T-helper 17 cell (primary cell): ENCODE measurements around the gene DBF4B. TPM values are rescaled to one million over a fixed set of nuclear protein-coding genes. Genes with fewer than 3 reads are reported as not detected.

Experiments
- ATAC-seq: fragments of 150-1000 bp; cut with Tn5 transposase; 2 replicates; pipeline ENCODE4 v1.10.0; 2021; ENCODE audit warnings: mild to moderate bottlenecking, moderate library complexity
- DNase-seq, 3 donors: peaks; one replicate each; pipeline versions ENCODE4 v3.0.0 to v3.0.0-alpha.2; 2020 to 2021
- H3K9me3 ChIP-seq: one replicate; pipeline ENCODE4 v1.7.0; 2013; ENCODE audit warnings: low read length, mild to moderate bottlenecking; ENCODE audit not compliant: control insufficient read depth, poor library complexity, severe bottlenecking
- H3K27ac Mint-ChIP-seq: one replicate; pipeline ENCODE4 v1.8.0; 2022; ENCODE audit warnings: mild to moderate bottlenecking, moderate library complexity, mixed read lengths
- H3K27me3 Mint-ChIP-seq: one replicate; pipeline ENCODE4 v1.8.0; 2022; ENCODE audit warnings: mixed read lengths
- H3K36me3 Mint-ChIP-seq: one replicate; pipeline ENCODE4 v1.8.0; 2022; ENCODE audit warnings: low read depth, mixed read lengths
- H3K4me1 Mint-ChIP-seq: one replicate; pipeline ENCODE4 v1.8.0; 2022; ENCODE audit warnings: mild to moderate bottlenecking, mixed read lengths
- H3K4me3 Mint-ChIP-seq: one replicate; pipeline ENCODE4 v1.8.0; 2022; ENCODE audit warnings: mild to moderate bottlenecking, moderate library complexity, mixed read lengths
- total RNA-seq, 4 donors: library from RNA in 2 of 4; stranded (reverse) in 2 of 4; gene quantifications; one replicate each; pipeline ENCODE4 v1.2.3 and lab custom pipeline; 2022 to 2026

DBF4B gene
- total RNA-seq, 2 donors from 2014 or later = 2.2 to 3.8 TPM

DNA sequence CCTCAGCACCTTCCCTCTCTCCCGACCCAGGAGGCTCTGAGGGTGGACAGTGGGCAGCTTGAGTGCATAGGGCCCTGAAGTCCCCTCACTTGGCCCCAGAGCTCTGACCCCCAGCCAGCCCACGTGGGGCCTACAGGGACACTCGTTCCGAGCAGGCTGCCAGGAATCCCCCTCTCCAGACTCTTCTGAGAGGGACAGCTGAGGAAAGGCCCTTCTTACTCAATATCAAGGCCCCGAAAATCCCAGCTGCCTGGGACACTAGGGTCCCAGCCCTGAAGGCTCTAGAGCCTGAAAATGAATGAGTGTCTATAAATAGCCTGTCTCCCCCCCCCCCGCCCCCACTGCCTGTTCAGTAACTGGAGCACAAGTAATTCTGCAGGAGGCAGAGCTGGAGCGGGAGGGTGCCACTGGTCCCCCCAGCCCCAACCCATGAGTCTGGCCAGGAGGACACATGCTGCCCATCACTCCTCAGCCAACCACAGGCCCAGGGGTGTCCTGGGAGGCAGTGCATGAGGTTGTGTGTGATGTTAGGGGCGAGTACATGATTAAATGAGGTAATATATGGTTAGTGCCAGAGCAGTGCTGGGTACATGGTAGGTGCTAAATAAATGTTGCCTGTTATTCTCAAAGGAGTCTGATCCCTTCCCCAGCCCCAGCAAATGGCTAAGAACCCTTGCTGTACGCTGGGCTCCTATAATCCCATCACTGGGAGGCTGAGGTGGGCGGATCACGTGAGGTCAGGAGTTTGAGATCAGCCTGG lies 61.9 kb downstream of the DBF4B start:
- no peaks in the 10 kb centered on the region for H3K9me3 ChIP-seq
- Mint-ChIP-seq H3K4me3 (no peak overlapping the region), H3K27ac (no peak overlapping the region), H3K36me3 (no peaks in the 10 kb centered on the region), H3K4me1 (peaks cover 2% of the 10 kb centered on the region), H3K27me3 (peaks cover 20% of the 10 kb centered on the region)
- DNase-seq = no peak
- ATAC-seq = no peak

DNA sequence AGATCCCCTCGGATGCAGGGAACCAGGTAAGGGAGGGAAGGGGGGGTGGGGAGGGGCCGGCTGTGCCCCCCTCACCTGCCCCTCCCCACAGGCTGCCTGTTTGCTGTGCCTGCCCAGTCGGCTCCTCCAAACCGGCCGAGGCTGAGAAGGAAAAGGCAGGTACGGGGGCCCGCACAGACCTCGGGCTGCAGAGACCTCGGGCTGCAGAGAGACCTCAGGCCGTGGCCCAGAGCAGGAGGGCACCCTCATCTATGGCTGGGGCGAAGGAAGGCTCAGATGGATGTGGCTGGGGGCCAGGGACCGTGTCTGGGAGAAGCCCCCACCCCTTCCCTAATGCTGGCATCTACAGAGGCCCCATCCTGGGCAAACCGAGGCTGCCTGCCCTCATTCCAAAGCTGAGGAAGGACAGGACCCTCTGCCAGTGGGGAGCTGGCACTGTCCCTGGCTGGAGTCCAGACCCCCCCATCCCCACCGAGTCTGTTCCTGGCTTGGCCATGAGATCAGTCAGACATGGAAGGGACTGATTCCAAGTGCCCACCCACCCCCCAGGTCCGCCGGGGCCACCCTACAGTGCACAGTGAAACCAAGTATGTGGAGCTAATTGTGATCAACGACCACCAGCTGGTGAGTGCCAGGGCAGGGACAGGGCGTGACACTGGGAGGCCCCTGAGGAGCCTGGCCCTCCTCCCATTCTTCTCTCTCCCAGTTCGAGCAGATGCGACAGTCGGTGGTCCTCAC lies 64.0 kb downstream of the DBF4B start:
- DNase-seq = no peak
- H3K9me3 ChIP-seq = no peaks in the 10 kb centered on the region
- Mint-ChIP-seq H3K36me3 (no peaks in the 10 kb centered on the region), H3K4me3 (no peak overlapping the region), H3K27ac (no peak overlapping the region), H3K27me3 (peaks cover 13% of the 10 kb centered on the region), H3K4me1 (peaks cover 8% of the 10 kb centered on the region)
- no peak for ATAC-seq

DNA sequence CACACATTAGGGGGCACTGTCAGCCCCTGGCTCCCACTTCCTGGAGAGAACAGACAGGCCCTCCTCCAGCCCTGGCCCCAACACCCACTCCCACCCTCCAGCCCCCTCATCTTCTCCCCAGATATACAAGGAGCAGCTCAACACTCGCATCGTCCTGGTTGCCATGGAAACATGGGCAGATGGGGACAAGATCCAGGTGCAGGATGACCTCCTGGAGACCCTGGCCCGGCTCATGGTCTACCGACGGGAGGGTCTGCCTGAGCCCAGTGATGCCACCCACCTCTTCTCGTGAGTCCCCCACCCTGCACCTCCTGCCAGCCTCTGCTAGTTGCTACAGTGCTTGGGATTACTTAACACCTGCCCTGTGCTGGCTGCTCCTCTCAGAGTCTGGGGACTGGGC lies 64.7 kb downstream of the DBF4B start:
- no peaks in the 10 kb centered on the region for H3K9me3 ChIP-seq
- DNase-seq (no peak), ATAC-seq (no peak)
- H3K27ac Mint-ChIP-seq = no peak overlapping the region
- peaks cover 7% of the 10 kb centered on the region for H3K27me3 Mint-ChIP-seq
- no peaks in the 10 kb centered on the region for H3K36me3 Mint-ChIP-seq
- no peak overlapping the region for H3K4me3 Mint-ChIP-seq
- peaks cover 8% of the 10 kb centered on the region for H3K4me1 Mint-ChIP-seq

DNA sequence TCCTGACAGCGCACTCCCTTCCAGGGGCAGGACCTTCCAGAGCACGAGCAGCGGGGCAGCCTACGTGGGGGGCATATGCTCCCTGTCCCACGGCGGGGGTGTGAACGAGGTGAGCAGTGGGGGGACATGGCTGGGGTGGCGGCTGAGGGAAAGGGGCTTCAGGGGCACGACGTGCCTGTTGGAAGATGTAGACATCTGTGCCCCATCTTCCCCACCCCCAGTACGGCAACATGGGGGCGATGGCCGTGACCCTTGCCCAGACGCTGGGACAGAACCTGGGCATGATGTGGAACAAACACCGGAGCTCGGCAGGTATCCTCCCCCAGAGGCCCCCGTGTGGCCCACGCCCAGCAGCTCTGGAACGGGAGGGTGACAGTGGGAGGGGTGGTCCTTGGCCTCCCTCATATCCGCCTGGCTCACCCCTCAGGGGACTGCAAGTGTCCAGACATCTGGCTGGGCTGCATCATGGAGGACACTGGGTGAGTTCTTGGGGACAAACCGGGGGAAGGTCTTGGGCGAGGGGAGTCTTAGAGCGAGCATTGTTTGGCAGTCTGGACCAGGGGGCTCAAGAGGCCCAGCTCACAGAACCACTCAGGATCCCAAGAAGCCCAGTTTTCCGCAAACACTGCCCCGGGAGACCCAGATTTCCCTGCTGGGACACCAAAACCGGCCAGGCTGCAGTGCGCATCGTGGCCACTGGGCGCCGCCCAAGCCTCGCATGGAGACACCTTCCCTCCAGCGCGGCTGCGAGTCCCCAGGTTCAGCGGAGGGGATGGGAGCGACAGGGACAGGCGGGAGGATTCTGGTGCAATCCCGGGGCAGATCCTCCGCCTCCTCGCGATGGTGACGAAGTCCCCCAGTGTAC lies 66.0 kb downstream of the DBF4B start:
- DNase-seq (peak; percentile 76 to 90 (median 82)), ATAC-seq (peak; percentile 47)
- no peaks in the 10 kb centered on the region for H3K27me3 Mint-ChIP-seq
- no peak overlapping the region for H3K27ac Mint-ChIP-seq
- H3K36me3 Mint-ChIP-seq = no peaks in the 10 kb centered on the region
- no peaks in the 10 kb centered on the region for H3K9me3 ChIP-seq
- H3K4me3 Mint-ChIP-seq = peak overlapping the region; percentile 93
- peaks cover 13% of the 10 kb centered on the region for H3K4me1 Mint-ChIP-seq

DNA sequence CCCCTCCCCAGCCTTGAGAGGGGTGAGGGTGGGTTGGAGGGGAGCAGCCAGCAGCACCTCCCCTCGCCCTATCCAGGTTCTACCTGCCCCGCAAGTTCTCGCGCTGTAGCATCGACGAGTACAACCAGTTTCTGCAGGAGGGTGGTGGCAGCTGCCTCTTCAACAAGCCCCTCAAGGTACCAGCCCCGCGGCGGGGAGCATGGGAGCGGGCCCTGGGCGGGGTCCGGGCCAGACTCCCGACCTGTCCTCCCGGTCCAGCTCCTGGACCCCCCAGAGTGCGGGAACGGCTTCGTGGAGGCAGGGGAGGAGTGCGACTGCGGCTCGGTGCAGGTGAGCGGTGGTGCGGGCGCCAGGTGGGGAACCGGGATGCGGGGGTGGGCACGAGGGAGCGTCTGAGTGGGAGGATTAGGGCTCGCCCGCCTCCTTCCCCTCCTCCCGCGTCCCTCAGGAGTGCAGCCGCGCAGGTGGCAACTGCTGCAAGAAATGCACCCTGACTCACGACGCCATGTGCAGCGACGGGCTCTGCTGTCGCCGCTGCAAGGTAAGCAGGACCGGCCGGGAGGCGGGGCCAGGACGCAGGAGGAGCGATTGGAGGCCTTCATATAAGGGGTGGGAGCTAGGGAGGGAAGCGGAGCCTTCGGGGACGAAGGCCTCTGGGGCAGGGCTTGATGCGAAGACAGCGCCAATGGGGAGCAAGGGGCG lies 66.8 kb downstream of the DBF4B start:
- DNase-seq (peak; percentile 22 to 98 (median 94)), ATAC-seq (peak; percentile 94)
- Mint-ChIP-seq H3K27me3 (no peaks in the 10 kb centered on the region), H3K27ac (no peak overlapping the region), H3K4me1 (peaks cover 13% of the 10 kb centered on the region), H3K4me3 (peak overlapping the region; percentile 93), H3K36me3 (no peaks in the 10 kb centered on the region)
- no peaks in the 10 kb centered on the region for H3K9me3 ChIP-seq

DNA sequence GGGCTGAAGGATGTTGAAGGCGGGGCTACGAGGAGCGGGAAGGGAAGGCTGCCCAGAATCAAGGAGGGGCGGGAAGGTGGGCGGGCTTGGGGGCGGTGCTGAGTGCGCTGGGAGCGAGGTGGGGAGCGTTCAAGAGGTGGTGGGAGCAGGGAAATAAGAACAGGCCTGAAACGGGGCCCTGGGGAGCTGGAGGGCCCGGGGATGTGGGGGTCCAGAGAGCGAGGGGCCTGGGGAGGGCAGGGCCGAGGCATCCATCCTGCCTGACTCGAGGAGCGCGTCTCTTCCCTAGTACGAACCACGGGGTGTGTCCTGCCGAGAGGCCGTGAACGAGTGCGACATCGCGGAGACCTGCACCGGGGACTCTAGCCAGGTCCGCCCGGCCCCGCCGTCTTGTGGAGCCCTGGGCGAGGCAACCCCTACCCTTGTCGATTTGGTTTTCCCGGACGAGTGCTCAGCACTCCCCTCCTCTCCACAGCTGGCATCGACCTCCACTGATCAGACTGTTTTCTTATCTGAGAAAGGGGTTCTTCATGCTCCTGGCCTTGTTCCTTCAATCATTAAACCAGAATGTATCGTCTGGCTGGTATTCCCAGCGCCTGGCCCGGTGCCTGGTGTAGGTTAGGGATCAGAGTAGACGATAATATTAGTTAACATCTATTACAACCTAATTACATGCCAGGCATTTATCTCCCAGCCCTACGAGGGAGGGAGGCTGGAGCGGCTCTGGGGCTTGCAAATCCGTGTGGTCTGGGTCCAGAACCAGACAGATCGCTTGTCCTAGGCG lies 67.6 kb downstream of the DBF4B start:
- Mint-ChIP-seq H3K4me3 (peak overlapping the region; percentile 93), H3K27me3 (no peaks in the 10 kb centered on the region), H3K27ac (no peak overlapping the region), H3K36me3 (no peaks in the 10 kb centered on the region), H3K4me1 (peaks cover 13% of the 10 kb centered on the region)
- H3K9me3 ChIP-seq = no peaks in the 10 kb centered on the region
- ATAC-seq (peak; percentile 6), DNase-seq (peak in 1 of 3 donors; percentile 91)

DNA sequence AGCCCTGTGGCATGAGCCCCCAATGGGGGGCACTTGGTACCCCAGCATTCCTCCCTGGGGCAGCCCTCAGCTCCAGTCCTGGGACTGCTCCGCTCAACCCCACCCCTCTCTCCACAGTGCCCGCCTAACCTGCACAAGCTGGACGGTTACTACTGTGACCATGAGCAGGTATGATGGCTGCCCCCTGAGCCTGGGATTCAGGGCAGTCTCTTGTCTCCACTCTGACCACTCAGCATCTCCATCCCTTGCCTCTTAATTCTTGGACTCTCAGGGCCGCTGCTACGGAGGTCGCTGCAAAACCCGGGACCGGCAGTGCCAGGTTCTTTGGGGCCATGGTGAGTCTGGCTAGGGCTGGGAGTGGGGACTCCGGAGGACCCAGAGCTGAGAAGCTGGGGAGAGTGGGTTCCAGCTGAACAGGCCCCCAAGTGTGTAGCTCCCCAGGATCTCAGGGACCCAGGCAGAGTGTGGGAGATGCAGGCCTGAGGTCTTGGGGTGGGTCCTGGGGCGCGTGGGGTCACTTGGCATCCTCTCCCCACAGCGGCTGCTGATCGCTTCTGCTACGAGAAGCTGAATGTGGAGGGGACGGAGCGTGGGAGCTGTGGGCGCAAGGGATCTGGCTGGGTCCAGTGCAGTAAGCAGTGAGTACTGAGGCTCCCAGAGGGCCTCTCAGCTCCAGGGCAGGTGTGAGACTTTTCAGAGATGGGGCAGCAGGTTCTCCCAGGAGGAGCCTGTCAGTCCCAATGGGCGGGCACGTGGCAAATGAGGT lies 68.3 kb downstream of the DBF4B start:
- H3K27ac Mint-ChIP-seq = no peak overlapping the region
- no peaks in the 10 kb centered on the region for H3K9me3 ChIP-seq
- H3K4me3 Mint-ChIP-seq = peak overlapping the region; percentile 12
- peaks cover 13% of the 10 kb centered on the region for H3K4me1 Mint-ChIP-seq
- no peaks in the 10 kb centered on the region for H3K27me3 Mint-ChIP-seq
- no peak for ATAC-seq
- no peak for DNase-seq
- no peaks in the 10 kb centered on the region for H3K36me3 Mint-ChIP-seq

DNA sequence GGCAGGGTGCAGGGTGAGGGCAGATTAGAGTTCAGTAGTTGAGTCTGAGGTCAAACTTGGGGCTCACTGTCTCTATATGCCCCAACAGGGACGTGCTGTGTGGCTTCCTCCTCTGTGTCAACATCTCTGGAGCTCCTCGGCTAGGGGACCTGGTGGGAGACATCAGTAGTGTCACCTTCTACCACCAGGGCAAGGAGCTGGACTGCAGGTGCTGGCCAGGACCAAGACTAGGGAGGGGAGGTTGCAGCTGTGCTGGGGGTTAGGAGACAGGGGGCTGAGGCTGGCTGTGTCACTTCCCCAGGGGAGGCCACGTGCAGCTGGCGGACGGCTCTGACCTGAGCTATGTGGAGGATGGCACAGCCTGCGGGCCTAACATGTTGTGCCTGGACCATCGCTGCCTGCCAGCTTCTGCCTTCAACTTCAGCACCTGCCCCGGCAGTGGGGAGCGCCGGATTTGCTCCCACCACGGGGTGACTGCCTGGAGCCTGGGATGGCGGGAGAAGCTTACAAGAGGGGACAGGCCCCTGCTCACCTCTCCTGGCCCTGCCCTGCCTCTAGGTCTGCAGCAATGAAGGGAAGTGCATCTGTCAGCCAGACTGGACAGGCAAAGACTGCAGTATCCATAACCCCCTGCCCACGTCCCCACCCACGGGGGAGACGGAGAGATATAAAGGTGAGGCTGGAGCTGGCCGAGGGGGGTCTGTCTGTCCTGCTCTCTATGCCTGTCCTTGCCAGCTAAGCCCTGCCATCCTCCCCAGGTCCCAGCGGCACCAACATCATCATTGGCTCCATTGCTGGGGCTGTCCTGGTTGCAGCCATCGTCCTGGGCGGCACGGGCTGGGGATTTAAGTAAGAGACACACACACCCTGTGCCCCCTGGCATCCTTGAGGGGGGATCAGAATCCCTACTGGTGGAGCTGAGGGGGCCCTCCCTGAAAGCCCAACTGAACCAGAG lies 69.2 kb downstream of the DBF4B start:
- H3K27me3 Mint-ChIP-seq = no peaks in the 10 kb centered on the region
- ATAC-seq (no peak), DNase-seq (no peak)
- peak overlapping the region; percentile 12 for H3K4me3 Mint-ChIP-seq
- H3K36me3 Mint-ChIP-seq = no peaks in the 10 kb centered on the region
- H3K4me1 Mint-ChIP-seq = peaks cover 13% of the 10 kb centered on the region
- H3K9me3 ChIP-seq = no peaks in the 10 kb centered on the region
- H3K27ac Mint-ChIP-seq = no peak overlapping the region

DNA sequence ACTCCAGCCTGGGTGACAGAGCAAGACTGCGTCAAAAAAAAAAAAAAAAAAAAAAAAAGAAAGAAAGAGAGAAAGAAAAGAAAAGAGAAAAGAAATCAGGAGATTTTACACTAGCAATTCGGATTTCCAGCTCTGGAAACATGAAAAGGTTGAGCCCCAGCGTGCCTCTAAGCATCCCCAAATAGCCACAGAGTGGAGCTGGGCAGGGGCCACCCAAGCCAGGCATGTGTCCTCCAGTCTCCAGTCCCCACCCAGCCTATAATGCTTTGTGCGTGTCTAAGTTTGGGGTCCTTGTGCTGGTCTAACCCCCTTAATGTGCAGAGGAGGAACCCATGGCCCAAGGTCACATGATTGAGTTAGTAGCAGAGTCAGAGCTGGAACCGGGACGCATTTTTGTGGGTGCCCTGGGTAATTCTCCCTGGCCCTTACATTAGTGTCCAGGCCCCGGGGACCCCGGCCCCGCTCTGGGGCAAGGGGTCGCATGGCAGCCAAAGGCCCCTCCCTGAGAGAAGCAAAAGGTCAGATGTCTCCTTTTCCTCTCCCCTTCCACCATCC lies 70.3 kb downstream of the DBF4B start:
- H3K4me1 Mint-ChIP-seq = peaks cover 13% of the 10 kb centered on the region
- H3K4me3 Mint-ChIP-seq = peak overlapping the region; percentile 85
- no peaks in the 10 kb centered on the region for H3K27me3 Mint-ChIP-seq
- ATAC-seq = no peak
- no peak for DNase-seq
- no peaks in the 10 kb centered on the region for H3K9me3 ChIP-seq
- H3K27ac Mint-ChIP-seq = no peak overlapping the region
- no peaks in the 10 kb centered on the region for H3K36me3 Mint-ChIP-seq

DNA sequence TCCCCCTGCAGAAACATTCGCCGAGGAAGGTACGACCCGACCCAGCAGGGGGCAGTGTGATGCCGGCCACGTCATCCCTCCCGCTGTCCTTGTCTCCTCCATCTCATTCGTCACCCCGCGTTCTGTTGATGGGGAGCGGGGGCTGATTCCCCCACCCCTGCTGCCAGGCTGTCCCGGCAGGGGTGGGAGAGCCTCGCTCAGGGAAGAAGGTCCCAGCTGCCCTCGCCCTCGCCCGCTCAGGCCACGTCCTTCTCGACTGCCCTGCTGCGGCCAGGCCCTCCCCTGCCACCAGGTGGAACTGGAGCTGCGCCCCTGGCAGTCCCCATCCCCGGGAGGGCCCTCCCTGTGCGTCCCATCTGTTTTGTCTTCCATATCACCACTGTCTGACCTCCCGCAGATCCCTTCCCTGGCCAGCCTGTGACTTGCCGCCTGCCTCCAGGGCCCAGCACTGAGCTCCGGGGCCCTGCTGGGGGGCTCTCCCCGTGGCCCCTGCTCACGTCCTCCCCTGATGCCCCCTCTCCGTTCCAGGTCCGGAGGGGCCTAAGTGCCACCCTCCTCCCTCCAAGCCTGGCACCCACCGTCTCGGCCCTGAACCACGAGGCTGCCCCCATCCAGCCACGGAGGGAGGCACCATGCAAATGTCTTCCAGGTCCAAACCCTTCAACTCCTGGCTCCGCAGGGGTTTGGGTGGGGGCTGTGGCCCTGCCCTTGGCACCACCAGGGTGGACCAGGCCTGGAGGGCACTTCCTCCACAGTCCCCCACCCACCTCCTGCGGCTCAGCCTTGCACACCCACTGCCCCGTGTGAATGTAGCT lies 71.0 kb downstream of the DBF4B start:
- ATAC-seq (peak; percentile 31), DNase-seq (peak; percentile 65 to 78 (median 71))
- no peaks in the 10 kb centered on the region for H3K9me3 ChIP-seq
- no peaks in the 10 kb centered on the region for H3K36me3 Mint-ChIP-seq
- peak overlapping the region; percentile 85 for H3K4me3 Mint-ChIP-seq
- H3K27ac Mint-ChIP-seq = no peak overlapping the region
- H3K4me1 Mint-ChIP-seq = peaks cover 13% of the 10 kb centered on the region
- no peaks in the 10 kb centered on the region for H3K27me3 Mint-ChIP-seq
